ENCODE measurements around the gene ZNF263. TPM values are rescaled to one million over a fixed set of nuclear protein-coding genes. Genes with fewer than 3 reads are reported as not detected.

ZNF263 gene
- total and polyA plus RNA-seq, 2 experiments from 2014 or later = 9.2 to 66.9 TPM

- DNase-seq (ENCODE audit: low spot score) (peak; percentile 30), ATAC-seq (peak; percentile 80)
- H3K27me3 ChIP-seq (ENCODE audit: insufficient read depth) = no peaks in the 10 kb centered on the region
- no peak overlapping the region for H3K4me3 Mint-ChIP-seq
- no peaks in the 10 kb centered on the region; the same call in 2 of the 3 replicates for H3K4me1 Mint-ChIP-seq
- no peaks in the 10 kb centered on the region; the same call in 1 of the 2 replicates for H3F3A ChIP-seq (replicated peaks; ENCODE audit: low read depth)
- H3K4me1 ChIP-seq (ENCODE audit: insufficient read depth) = no peaks in the 10 kb centered on the region
- H3K27ac ChIP-seq (ENCODE audit: low read depth) = no peak overlapping the region
- peak overlapping the region; percentile 32; the same call in 1 of the 2 replicates for H3K4me2 ChIP-seq
- peaks cover 12% of the 10 kb centered on the region for H3K27me3 Mint-ChIP-seq (ENCODE audit: insufficient read depth, low read depth, poor library complexity)
- H3K9me3 Mint-ChIP-seq = peaks cover 75% of the 10 kb centered on the region
- no peak for TF ChIP-seq POLR2AphosphoS5 (IDR thresholded peaks at IDR 0.05; ENCODE audit: low read depth)
- no peak for TF ChIP-seq NANOG (IDR thresholded peaks at IDR 0.05; ENCODE audit: borderline replicate concordance)
- TF ChIP-seq ETS1 (IDR thresholded peaks at IDR 0.05) = no peak
- no peak for TF ChIP-seq CTCF (conservative IDR thresholded peaks at IDR 0.05; ENCODE audit: low read depth in 2 of 2)
- TF ChIP-seq ZNF331 (CRISPR knock-in tag; IDR thresholded peaks at IDR 0.05; ENCODE audit: low read depth) = no peak
- TF ChIP-seq ZNF114 (CRISPR knock-in tag; IDR thresholded peaks at IDR 0.05) = no peak
- TF ChIP-seq ZNF462 (CRISPR knock-in tag; IDR thresholded peaks at IDR 0.05) = no peak
- 0 out of 2 replicates have a peak, but pooled peaks cover 6% of the 10 kb centered on the region for H3K9me2 ChIP-seq (ENCODE audit: insufficient read depth)
- peaks cover 29% of the 10 kb centered on the region for H3K79me2 ChIP-seq (replicated peaks; ENCODE audit: insufficient read depth)
- H3K36me3 ChIP-seq (ENCODE audit: insufficient read depth) = peaks cover 15% of the 10 kb centered on the region
- no peak overlapping the region for H2AFZ ChIP-seq
- H3K27ac Mint-ChIP-seq = no peak overlapping the region
- H4K20me1 ChIP-seq (replicated peaks; ENCODE audit: insufficient read depth) = no peaks in the 10 kb centered on the region
- peaks cover 83% of the 10 kb centered on the region for H3K36me3 Mint-ChIP-seq (ENCODE audit: low read depth)
- peak overlapping the region; percentile 17; the same call in 1 of the 2 replicates for H3K4me3 ChIP-seq
Measured at GRCh38 chr16:3295209-3295608, 11.9 kb downstream of the ZNF263 start.
